ENCODE results near the gene PTCSC3.

DNA sequence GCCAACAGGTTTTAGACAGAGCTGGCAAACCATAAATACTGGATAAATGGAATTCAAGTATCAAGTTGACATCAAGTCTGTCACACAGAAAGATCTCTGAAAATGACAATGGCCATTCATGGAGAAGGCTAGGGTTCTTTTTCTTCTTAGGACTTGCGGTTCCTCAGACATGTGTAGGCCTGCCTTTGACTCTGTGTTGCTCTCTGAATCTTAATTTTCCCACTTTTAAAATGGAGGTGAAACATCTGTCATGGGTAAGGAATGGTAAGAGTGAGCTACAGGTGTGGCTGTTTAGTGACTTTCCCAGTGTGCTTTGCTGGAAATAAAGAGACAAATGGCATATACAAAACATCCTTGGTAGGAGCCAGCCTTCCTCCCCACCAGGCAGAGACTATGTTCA, 79.2 kb downstream of the PTCSC3 start:
- TF ChIP-seq GABPA (IDR thresholded peaks at IDR 0.05; ENCODE audit: low read depth): no peak
- no peak for TF ChIP-seq POLR2AphosphoS5 (IDR thresholded peaks at IDR 0.05; ENCODE audit: low read depth)

Data from HL-60 (cell line).